K562 (cell line): ENCODE measurements around the gene CHRM4. TPM values are rescaled to one million over a fixed set of nuclear protein-coding genes. Genes with fewer than 3 reads are reported as not detected.

Experiments used
- CCNT2 ChIP-seq: IDR thresholded peaks from 2 replicates; pipeline ENCODE4 v1.6.1; 2011; ENCODE audit warnings: borderline replicate concordance, low read depth, mild to moderate bottlenecking, moderate library complexity, mixed read lengths, low read length; ENCODE audit not compliant: insufficient read length; ENCODE audit errors: extremely low read depth
- NFYB ChIP-seq: IDR thresholded peaks from 2 replicates; pipeline ENCODE4 v1.6.1; 2011; ENCODE audit warnings: mild to moderate bottlenecking, moderate library complexity; ENCODE audit not compliant: insufficient read length; ENCODE audit errors: extremely low read depth
- TOE1 ChIP-seq, 2 experiments: fragments of 450-650 bp in 1 of 2; sonication (generic) in 1 of 2; formaldehyde crosslinking in 1 of 2; IDR thresholded peaks; 2 replicates each; pipeline versions ENCODE4 v1.7.1 to v1.8.0; 2016 to 2022; ENCODE audit warnings: borderline replicate concordance in 2 of 2, mild to moderate bottlenecking in 2 of 2, antibody characterized with exemption in 1 of 2, inconsistent platforms in 1 of 2, low read depth in 1 of 2, missing genetic modification reagents in 1 of 2, moderate library complexity in 1 of 2
- ZBTB34 ChIP-seq: fragments of 250-450 bp; sonication (Bioruptor Pico); IDR thresholded peaks from 2 replicates; pipeline ENCODE4 v1.8.0; 2021; ENCODE audit warnings: mild to moderate bottlenecking, moderate library complexity
- ZNF586 ChIP-seq: fragments of 450-650 bp; formaldehyde crosslinking; conservative IDR thresholded peaks from 2 replicates; pipeline ENCODE4 v1.4.0; 2020; ENCODE audit warnings: mild to moderate bottlenecking, moderate library complexity
- polyA plus RNA-seq, 8 experiments: library from polyadenylated mRNA; depleted of rRNA in 4 of 8; stranded (reverse) in 5 of 8; unstranded in 3 of 8; fragments of >200 nt; fragmentation: Nextera tagmentation in 2 of 8; fragmentation: Illumina TruSeq in 1 of 8; extraction: Ambion mirVana in 2 of 8; extraction: Trizol in 1 of 8; gene quantifications; 2 replicates each; pipeline versions ENCODE4 v1.2.1 to v1.2.3, GENCODE V29; 2011 to 2014; ENCODE audit warnings: inconsistent platforms in 1 of 8, missing spikeins in 1 of 8
- total RNA-seq, 7 experiments: library from RNA; depleted of rRNA in 6 of 7; stranded (reverse); fragments of >200 nt in 6 of 7; fragmentation: Illumina TruSeq in 2 of 7; extraction: Trizol in 2 of 7; gene quantifications; 2 replicates each; pipeline versions ENCODE4 v1.2.1 to v1.2.3, GENCODE V29; 2011 to 2021; ENCODE audit warnings: low replicate concordance in 1 of 7
- TF ChIP-seq, protein P1 (sequence below): IDR thresholded peaks from 2 replicates; pipeline ENCODE4 v1.6.1; 2011; ENCODE audit warnings: borderline replicate concordance, low read depth, mild to moderate bottlenecking, moderate library complexity, low read length; ENCODE audit not compliant: insufficient read depth, poor library complexity, severe bottlenecking
- TF ChIP-seq, protein P2 (sequence below): sonication (generic); formaldehyde crosslinking; IDR thresholded peaks from 2 replicates; pipeline ENCODE4 v1.8.0; 2022; ENCODE audit warnings: mild to moderate bottlenecking, missing genetic modification reagents
- TF ChIP-seq, protein P3 (sequence below): sonication (generic); IDR thresholded peaks from 2 replicates; pipeline ENCODE4 v1.6.1; 2016

Gene CHRM4
- total and polyA plus RNA-seq, 9 of the 15 experiments (the other 6 are each of a cell fraction or from before 2014, with no cell fraction given) = 0.22 to 1.3 (median 0.40) TPM; not detected in 2

- TF ChIP-seq, protein P1, sequence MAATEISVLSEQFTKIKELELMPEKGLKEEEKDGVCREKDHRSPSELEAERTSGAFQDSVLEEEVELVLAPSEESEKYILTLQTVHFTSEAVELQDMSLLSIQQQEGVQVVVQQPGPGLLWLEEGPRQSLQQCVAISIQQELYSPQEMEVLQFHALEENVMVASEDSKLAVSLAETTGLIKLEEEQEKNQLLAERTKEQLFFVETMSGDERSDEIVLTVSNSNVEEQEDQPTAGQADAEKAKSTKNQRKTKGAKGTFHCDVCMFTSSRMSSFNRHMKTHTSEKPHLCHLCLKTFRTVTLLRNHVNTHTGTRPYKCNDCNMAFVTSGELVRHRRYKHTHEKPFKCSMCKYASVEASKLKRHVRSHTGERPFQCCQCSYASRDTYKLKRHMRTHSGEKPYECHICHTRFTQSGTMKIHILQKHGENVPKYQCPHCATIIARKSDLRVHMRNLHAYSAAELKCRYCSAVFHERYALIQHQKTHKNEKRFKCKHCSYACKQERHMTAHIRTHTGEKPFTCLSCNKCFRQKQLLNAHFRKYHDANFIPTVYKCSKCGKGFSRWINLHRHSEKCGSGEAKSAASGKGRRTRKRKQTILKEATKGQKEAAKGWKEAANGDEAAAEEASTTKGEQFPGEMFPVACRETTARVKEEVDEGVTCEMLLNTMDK = no peak
- TF ChIP-seq NFYB = no peak
- no peak for TF ChIP-seq CCNT2
- TF ChIP-seq ZNF586 (CRISPR knock-in tag) = no peak
- TF ChIP-seq, protein P2, sequence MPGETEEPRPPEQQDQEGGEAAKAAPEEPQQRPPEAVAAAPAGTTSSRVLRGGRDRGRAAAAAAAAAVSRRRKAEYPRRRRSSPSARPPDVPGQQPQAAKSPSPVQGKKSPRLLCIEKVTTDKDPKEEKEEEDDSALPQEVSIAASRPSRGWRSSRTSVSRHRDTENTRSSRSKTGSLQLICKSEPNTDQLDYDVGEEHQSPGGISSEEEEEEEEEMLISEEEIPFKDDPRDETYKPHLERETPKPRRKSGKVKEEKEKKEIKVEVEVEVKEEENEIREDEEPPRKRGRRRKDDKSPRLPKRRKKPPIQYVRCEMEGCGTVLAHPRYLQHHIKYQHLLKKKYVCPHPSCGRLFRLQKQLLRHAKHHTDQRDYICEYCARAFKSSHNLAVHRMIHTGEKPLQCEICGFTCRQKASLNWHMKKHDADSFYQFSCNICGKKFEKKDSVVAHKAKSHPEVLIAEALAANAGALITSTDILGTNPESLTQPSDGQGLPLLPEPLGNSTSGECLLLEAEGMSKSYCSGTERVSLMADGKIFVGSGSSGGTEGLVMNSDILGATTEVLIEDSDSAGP (CRISPR knock-in tag) = no peak
- no peak for TF ChIP-seq TOE1 (IDR thresholded peaks at IDR 0.05; ENCODE audit: borderline replicate concordance)
- no peak for TF ChIP-seq TOE1 (CRISPR knock-in tag; IDR thresholded peaks at IDR 0.05; ENCODE audit: borderline replicate concordance, low read depth)
- TF ChIP-seq ZBTB34 (CRISPR knock-in tag) = no peak
- TF ChIP-seq, protein P3, sequence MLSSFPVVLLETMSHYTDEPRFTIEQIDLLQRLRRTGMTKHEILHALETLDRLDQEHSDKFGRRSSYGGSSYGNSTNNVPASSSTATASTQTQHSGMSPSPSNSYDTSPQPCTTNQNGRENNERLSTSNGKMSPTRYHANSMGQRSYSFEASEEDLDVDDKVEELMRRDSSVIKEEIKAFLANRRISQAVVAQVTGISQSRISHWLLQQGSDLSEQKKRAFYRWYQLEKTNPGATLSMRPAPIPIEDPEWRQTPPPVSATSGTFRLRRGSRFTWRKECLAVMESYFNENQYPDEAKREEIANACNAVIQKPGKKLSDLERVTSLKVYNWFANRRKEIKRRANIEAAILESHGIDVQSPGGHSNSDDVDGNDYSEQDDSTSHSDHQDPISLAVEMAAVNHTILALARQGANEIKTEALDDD = no peak
Measured at GRCh38 chr11:46370253-46370652, 21.3 kb downstream of the CHRM4 start (continued).
